ENCODE measurements around the gene KLHL17. TPM values are rescaled to one million over a fixed set of nuclear protein-coding genes. Genes with fewer than 3 reads are reported as not detected.
"Not testable (repeated sequence)": the region's sequence is repeated elsewhere in the genome, so short reads cannot be mapped to it uniquely, and the experiment has no call there.

Gene KLHL17
- total and polyA plus RNA-seq, 11 donors, result 1.6 to 6.8 (median 4.7) TPM

- H3K9me3 ChIP-seq, result no peaks in the 10 kb centered on the region
- WGBS, 4 donors, result 83 to 86% (median 85%) methylated on average over 41 to 43 of the region's 43 CpGs
- peak in 4 of 5 donors; percentile 22 to 69 (median 42) for DNase-seq
- peak overlapping the region; percentile 79 to 100 (median 98) for H3K27ac ChIP-seq
- peak overlapping the region in 8 of 12 donors; percentile 0 to 67 (median 58) for H3K4me3 ChIP-seq
- H3K36me3 ChIP-seq, result peaks cover 0 to 4% (median 0%) of the 10 kb centered on the region in 9 donors
- H3K4me1 ChIP-seq, result peaks cover 0 to 34% (median 4%) of the 10 kb centered on the region in 12 donors
- no peak for ATAC-seq
- intact Hi-C loops (cut with DNase I), result loop anchor here in 3 of 10 donors (2.0 to 10.0 kb wide), 3 partner anchors 18 to 312 kb away; partner anchors contain the start of gene HES4 (in 1 of the 3)
- H3K27me3 ChIP-seq, result peaks cover 0 to 12% (median 0%) of the 10 kb centered on the region in 9 donors
- TF ChIP-seq POLR2A (IDR thresholded peaks at IDR 0.05), result no peak
- no peak for TF ChIP-seq CTCF (IDR thresholded peaks at IDR 0.05)
These were observed 22.5 kb downstream of the KLHL17 start for GRCh38 chr1:982765-983436.

- WGBS, 4 donors, result 19 to 43% (median 27%) methylated on average over 14 to 29 of the region's 29 CpGs
- H3K9me3 ChIP-seq, result no peaks in the 10 kb centered on the region
- H3K27me3 ChIP-seq, result peaks cover 0 to 12% (median 0%) of the 10 kb centered on the region in 9 donors
- peak overlapping the region in 6 of 12 donors; percentile 10 to 45 (median 28) for H3K4me3 ChIP-seq
- H3K4me1 ChIP-seq, result peaks cover 0 to 34% (median 2%) of the 10 kb centered on the region in 12 donors
- peak overlapping the region in 3 of 12 donors; percentile 13 to 98 (median 19) for H3K27ac ChIP-seq
- intact Hi-C loops (cut with DNase I), result loop anchor here in 7 of 10 donors (1.0 to 10.0 kb wide), 6 partner anchors 17 to 311 kb away; partner anchors contain the start of gene HES4 (in 1 of the 7)
- no peak for TF ChIP-seq POLR2A (IDR thresholded peaks at IDR 0.05)
- peak; percentile 87 to 98 (median 92) for TF ChIP-seq CTCF (IDR thresholded peaks at IDR 0.05)
- DNase-seq, result peak; percentile 44 to 75 (median 60)
- no peak for ATAC-seq
- peaks cover 0 to 1% (median 0%) of the 10 kb centered on the region in 9 donors for H3K36me3 ChIP-seq
These were observed 23.6 kb downstream of the KLHL17 start for GRCh38 chr1:983798-984475.

- intact Hi-C loops (cut with DNase I), result loop anchor here in 7 of 10 donors (1.0 to 10.0 kb wide), 5 partner anchors 78 to 310 kb away; no protein-coding TSS in a partner anchor
- Histone ChIP-seq H3K27me3 (peaks cover 0 to 11% (median 0%) of the 10 kb centered on the region in 9 donors), H3K4me3 (peak overlapping the region in 6 of 12 donors; percentile 10 to 45 (median 28)), H3K4me1 (peaks cover 0 to 33% (median 2%) of the 10 kb centered on the region in 12 donors), H3K36me3 (no peaks in the 10 kb centered on the region), H3K9me3 (no peaks in the 10 kb centered on the region), H3K27ac (peak overlapping the region in 1 of 12 donors; percentile 98)
- ATAC-seq (no peak), DNase-seq (no peak)
- WGBS, 4 donors, result 51 to 61% (median 59%) methylated on average over 12 of the region's 12 CpGs
- TF ChIP-seq POLR2A (IDR thresholded peaks at IDR 0.05) (no peak), CTCF (IDR thresholded peaks at IDR 0.05) (peak in 6 of 12 donors; percentile 4 to 46 (median 28))
These were observed 24.1 kb downstream of the KLHL17 start for GRCh38 chr1:984476-984814.

- ATAC-seq (no peak), DNase-seq (peak in 1 of 5 donors; percentile 10)
- H3K9me3 ChIP-seq, result no peaks in the 10 kb centered on the region
- WGBS, 4 donors, result 75 to 79% (median 77%) methylated on average over 13 of the region's 13 CpGs
- H3K4me3 ChIP-seq, result no peak overlapping the region
- peaks cover 0 to 31% (median 2%) of the 10 kb centered on the region in 12 donors for H3K4me1 ChIP-seq
- TF ChIP-seq POLR2A (IDR thresholded peaks at IDR 0.05) (no peak), CTCF (IDR thresholded peaks at IDR 0.05) (no peak)
- no peak overlapping the region for H3K27ac ChIP-seq
- peaks cover 0 to 9% (median 0%) of the 10 kb centered on the region in 9 donors for H3K27me3 ChIP-seq
- H3K36me3 ChIP-seq, result no peaks in the 10 kb centered on the region
- intact Hi-C loops (cut with DNase I), result loop anchor here in 7 of 10 donors (2.0 to 10.0 kb wide), 3 partner anchors 77 to 310 kb away; no protein-coding TSS in a partner anchor
These were observed 24.7 kb downstream of the KLHL17 start for GRCh38 chr1:985126-985525.

- not testable (repeated sequence) for H3K27me3 ChIP-seq, ATAC-seq, H3K27ac ChIP-seq, DNase-seq, H3K36me3 ChIP-seq, H3K4me3 ChIP-seq
- peaks cover 0 to 12% (median 0%) of the 10 kb centered on the region in 12 donors for H3K4me1 ChIP-seq
- intact Hi-C loops (cut with DNase I), result loop anchor here in 4 of 10 donors (5.0 to 10.0 kb wide), 2 partner anchors 74 to 307 kb away; no protein-coding TSS in a partner anchor
- WGBS, 4 donors, result 78 to 89% (median 85%) methylated on average over 5 of the region's 5 CpGs
- H3K9me3 ChIP-seq, result peaks cover 0 to 11% (median 3%) of the 10 kb centered on the region in 12 donors
These were observed 27.7 kb downstream of the KLHL17 start for GRCh38 chr1:988061-988460.

GRCh38 chr1:991275-991674 lies 30.9 kb downstream of the KLHL17 start:
- H3K27ac ChIP-seq; ATAC-seq; H3K4me3 ChIP-seq; H3K4me1 ChIP-seq; H3K36me3 ChIP-seq; intact Hi-C loops (cut with DNase I); DNase-seq; H3K27me3 ChIP-seq: not testable (repeated sequence)
- 91 to 98% (median 96%) methylated on average over 6 of the region's 6 CpGs for WGBS, 4 donors
- peaks cover 0 to 11% (median 3%) of the 10 kb centered on the region in 12 donors for H3K9me3 ChIP-seq

Data from heart left ventricle (tissue), 16 donors.